GM12875 (cell line): ENCODE data around the gene PCBP4.
A peak's percentile ranks its signal among the peaks of the same experiment; 100 is the strongest.

Source experiments
- H3K4me3 ChIP-seq: one replicate; pipeline ENCODE4 v1.5.1; 2011; ENCODE audit warnings: low read depth, low read length, control low read depth
- TF ChIP-seq, protein P1 (sequence below): IDR thresholded peaks from 2 replicates; pipeline ENCODE4 v1.5.1; 2011; ENCODE audit warnings: low read depth, mild to moderate bottlenecking, control low read depth, inconsistent platforms, low read length, moderate library complexity, borderline replicate concordance; ENCODE audit not compliant: insufficient read depth

Gene PCBP4

GRCh38 chr3:51941798-51942602 lies 25.3 kb downstream of the PCBP4 start, which contains the start of the genes PARP3 and RRP9:
Gene PARP3, plus strand, starts transcription at chr3:51942363. Its CDS starts 993 bp downstream, at chr3:51943356.
Gene RRP9, minus strand, starts transcription at chr3:51941904. Its CDS starts 37 bp downstream, at chr3:51941867.
- H3K4me3 ChIP-seq: peak within 1 kb of the TSS; percentile 95
- TF ChIP-seq, protein P1, sequence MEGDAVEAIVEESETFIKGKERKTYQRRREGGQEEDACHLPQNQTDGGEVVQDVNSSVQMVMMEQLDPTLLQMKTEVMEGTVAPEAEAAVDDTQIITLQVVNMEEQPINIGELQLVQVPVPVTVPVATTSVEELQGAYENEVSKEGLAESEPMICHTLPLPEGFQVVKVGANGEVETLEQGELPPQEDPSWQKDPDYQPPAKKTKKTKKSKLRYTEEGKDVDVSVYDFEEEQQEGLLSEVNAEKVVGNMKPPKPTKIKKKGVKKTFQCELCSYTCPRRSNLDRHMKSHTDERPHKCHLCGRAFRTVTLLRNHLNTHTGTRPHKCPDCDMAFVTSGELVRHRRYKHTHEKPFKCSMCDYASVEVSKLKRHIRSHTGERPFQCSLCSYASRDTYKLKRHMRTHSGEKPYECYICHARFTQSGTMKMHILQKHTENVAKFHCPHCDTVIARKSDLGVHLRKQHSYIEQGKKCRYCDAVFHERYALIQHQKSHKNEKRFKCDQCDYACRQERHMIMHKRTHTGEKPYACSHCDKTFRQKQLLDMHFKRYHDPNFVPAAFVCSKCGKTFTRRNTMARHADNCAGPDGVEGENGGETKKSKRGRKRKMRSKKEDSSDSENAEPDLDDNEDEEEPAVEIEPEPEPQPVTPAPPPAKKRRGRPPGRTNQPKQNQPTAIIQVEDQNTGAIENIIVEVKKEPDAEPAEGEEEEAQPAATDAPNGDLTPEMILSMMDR: peak; percentile 98

- peak overlapping the region; percentile 95 for H3K4me3 ChIP-seq
- TF ChIP-seq, protein P1: no peak
Measured at GRCh38 chr3:51941463-51941797, 25.8 kb downstream of the PCBP4 start.

DNA sequence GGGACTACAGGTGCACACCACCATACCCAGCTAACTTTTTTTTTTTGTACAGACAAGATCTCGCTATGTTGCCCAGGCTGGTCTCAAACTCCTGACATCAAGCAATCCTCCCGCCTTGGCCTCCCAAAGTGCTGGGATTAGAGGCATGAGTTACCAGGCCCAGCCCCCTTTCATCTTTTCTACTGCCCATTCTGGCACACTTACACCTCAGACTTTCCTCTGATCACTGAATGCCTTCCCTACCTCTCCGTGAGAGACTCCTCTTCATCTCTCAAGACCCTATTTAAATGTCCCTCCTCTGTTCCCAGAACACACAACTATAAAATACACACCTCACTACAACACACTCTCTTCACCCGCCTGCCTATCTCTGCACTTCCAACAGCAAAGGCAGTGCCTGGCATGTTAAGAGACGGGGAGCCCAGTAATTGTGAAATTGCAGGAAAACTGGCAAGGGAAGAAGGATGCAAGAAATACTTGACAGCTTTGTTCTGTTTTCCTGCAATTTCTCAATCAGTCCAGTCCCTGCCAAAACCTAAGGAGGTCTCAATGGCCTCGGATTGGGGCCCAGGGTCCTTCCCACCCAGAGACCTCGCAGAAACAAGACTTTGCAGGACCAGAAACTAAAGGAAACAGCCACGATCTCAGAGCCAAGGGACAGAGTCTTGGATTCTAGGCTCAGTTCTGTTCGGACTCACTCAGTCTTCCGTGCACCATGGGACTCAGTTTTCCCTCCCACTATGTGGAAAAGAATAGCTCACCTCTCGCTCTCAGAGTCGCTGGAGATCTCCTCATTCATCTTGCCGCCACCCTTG lies 26.4 kb downstream of the PCBP4 start:
- H3K4me3 ChIP-seq: peak overlapping the region; percentile 95
- TF ChIP-seq, protein P1: no peak

DNA sequence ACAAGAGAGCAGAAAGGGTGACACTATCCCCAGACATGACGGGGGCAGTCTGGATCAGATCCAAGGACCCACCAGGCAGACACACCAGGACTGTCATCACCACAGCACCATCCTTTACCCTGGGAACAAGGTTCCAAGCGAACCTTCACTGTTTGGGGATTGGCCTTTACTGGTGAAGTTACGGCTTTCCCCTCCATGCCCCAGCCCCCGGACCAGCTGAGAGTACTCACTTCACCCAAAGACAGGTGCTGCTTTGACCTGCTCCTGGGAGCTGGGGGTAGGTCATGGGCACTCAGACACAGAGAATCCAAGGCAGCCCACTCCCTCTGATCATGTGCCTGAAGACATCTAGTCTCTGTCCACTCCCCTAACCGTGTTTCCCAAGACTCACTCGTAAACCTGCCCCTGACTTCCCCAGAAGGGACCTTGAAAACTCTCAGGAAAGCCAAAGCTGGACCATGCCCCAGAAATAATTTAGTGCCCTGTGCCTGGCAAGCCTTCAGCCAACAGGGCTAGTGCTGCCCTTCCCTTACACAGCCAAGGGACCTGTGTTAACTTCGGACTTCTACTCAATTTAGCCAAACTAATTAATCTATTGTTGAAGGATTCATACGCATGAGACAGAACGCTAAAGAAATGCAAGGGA lies 28.4 kb downstream of the PCBP4 start:
- TF ChIP-seq, protein P1: no peak
- no peak overlapping the region for H3K4me3 ChIP-seq

DNA sequence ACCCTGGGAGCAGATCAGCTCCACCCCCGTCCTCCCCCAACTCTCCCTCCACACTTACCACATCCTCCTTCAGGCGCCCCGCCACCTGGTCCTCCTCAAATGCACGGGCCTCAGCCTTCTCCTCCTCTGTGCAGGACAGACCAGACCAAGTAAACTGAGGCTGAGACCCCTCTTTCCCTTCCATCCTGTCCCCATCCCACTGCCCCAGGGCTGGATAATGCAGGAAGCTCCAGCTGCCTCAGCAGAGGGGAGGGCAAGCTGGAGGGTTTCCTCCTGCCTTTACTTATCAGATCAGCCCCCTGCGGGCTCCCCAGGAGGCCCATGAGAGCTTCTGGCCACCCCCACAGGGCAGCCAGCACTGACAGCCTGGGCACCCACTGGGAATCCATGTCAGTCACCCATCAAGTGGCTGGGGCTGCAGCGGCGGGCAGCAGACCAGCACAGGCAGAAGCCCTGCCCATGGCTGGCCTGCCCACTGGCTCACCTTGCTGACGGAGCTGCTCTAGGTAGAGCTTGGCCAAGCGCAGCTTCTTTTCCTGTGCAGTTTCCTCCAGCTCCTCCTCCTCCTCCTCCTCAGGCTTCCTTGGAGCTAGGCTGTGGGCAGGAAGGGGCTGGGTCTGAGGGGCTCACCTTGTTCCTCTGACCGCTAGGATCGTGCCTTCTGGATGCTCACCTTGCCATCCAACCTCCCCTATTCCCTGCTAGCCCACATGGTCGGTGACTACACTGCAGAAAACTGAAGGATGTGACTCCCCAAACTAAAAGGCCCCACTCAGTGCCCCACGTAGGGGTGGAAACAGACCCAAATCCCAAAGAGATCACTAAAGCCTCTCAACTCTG lies 29.4 kb downstream of the PCBP4 start:
- TF ChIP-seq, protein P1: no peak
- H3K4me3 ChIP-seq: no peak overlapping the region

DNA sequence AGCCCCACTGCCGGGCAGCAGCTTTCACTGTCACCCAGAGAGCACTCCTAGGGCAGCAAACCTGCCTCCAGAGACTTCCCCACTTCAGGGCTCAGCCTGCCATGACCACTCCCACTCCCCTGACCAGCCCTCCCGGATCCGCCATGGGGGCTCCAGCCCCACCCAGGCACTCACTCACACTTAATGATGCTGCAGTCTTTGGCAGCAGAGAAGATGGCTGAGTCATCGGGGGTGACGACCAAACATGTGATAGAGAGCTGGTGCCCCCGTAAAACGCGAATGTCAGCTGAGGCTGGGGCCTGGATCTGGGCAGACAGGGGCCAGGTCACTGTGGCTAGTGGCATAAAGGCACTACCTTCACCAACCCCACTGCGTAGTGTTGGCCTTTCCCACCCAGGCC lies 30.2 kb downstream of the PCBP4 start:
- TF ChIP-seq, protein P1: no peak

More for the DNA sequence above, 30.2 kb downstream of the PCBP4 start:
- H3K4me3 ChIP-seq: no peak overlapping the region
